GM11168 (cell line): ENCODE results near the gene ZNF71.

ENCODE experiments used
- in situ Hi-C: fragments of 300-500 bp; cut with MboI; formaldehyde crosslinking; loops from one replicate; pipeline ENCODE4 v1.12.0; 2022; ENCODE audit warnings: low sequenced_read_pairs; ENCODE audit not compliant: unreplicated experiment

Gene ZNF71

GRCh38 chr19:56594783-56595547 lies at the start of gene ZNF71:
ZNF71 (plus strand) TSS chr19:56595302; CDS start chr19:56601559, 6,257 bp downstream.
- in situ Hi-C loops: no loop called here

DNA sequence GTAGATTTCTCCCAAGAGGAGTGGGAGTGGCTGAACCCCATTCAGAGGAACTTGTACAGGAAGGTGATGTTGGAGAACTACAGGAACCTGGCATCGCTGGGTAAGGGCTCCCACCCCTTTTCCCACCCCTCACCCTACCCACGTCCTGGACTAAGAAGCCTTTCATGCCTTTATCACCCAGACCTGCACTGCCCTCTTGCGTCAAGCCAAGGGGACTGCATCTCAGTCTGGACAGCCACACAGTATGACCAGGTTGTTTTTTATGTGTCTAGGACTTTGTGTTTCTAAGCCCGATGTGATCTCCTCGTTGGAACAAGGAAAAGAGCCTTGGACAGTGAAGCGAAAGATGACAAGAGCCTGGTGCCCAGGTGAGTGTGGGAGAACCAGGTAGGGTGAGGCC lies 47.6 kb upstream of the ZNF71 start:
- in situ Hi-C loops: no loop called here

GRCh38 chr19:56554272-56554869 lies 40.7 kb upstream of the ZNF71 start:
- in situ Hi-C loops: no loop called here

- in situ Hi-C loops: no loop called here
Observed at GRCh38 chr19:56562766-56563165, 32.3 kb upstream of the ZNF71 start.

GRCh38 chr19:56566904-56567273 lies 28.2 kb upstream of the ZNF71 start:
- in situ Hi-C loops: no loop called here

DNA sequence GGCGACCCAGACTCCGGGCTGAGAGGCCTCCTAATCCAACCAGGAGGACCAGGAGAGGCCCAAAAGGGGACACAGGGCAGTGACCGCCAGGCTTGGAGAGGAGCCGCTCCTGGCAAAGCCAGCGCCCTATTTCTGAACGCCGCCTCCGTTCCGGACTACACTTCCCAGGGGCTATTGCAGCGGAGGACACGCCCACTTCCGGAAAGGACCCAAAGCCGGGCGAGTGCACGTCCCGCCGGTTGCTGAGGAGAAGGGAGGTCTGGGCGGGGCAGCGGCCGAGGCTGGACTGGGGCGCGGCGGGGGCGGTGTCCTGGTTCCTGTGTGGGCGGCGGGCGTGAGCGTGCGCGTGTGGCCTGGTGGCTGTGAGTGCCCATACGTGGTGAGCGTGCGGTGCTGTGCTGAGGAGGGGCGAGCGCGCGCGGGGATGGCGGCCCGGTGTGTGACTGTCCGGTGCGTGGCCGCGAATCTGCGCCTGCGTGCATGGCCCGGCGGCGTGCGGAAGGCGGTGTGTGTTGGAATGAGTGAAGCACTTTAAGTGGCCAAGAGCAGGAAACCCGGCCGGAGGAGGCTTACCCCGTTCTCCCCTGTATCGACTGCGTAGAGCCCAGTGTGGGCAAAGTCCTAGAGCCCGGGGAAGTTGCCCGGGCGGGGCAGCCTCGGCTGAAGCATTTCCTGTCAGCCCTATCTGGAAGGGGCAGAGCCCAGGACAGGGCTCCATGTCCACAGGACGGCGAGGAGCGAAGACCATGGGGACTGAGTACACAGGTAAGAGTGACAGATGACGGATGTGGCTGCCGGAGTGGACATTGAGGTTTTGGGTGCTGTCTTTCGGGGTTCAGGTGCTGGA lies 27.6 kb upstream of the ZNF71 start, which contains the start of gene ZNF470:
ZNF470 (plus strand) TSS at position 195 of the 847 bp plus-strand sequence. CDS start 2,844 bp downstream, outside the sequence.
- in situ Hi-C loops: no loop called here

- in situ Hi-C loops: no loop called here
Observed at GRCh38 chr19:56572589-56572988, 22.5 kb upstream of the ZNF71 start.

DNA sequence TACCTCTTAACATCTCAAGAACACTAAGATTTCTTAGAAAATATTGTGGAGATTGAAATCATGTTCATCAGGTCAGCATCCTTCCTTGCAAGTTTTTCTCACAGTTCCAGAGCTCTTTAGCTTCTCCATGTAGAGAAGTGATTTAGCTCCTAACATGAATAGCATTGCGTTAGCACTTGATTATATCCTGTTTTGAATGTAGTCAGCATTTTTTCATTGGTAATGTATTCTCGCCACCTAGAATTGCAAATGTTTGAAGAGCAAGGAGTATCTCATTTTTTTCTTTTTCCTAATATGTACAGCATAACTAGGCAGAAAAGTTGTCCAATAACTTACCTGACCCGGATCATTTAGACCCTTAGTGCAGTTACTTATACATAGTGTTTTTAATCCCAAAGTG lies 21.2 kb upstream of the ZNF71 start:
- in situ Hi-C loops: no loop called here

DNA sequence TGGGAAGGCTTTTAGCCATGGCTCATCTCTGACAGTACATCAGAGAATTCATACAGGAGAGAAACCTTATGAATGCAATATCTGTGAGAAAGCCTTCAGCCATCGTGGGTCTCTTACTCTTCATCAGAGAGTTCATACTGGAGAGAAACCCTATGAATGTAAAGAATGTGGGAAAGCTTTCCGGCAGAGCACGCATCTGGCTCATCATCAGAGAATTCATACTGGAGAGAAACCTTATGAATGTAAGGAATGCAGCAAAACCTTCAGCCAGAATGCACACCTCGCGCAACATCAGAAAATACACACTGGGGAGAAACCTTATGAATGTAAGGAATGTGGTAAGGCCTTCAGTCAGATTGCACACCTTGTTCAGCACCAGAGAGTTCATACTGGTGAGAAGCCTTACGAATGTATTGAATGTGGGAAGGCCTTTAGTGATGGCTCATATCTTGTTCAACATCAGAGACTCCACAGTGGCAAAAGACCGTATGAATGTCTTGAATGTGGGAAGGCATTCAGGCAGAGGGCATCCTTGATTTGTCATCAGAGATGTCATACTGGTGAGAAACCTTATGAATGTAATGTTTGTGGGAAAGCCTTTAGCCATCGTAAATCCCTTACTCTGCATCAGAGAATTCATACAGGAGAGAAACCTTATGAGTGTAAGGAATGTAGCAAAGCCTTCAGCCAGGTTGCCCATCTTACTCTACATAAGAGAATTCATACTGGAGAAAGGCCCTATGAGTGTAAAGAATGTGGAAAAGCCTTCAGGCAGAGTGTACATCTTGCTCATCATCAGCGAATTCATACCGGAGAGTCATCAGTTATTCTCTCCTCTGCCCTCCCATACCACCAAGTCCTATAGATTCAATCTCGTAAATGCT lies 17.1 kb upstream of the ZNF71 start:
- in situ Hi-C loops: no loop called here

DNA sequence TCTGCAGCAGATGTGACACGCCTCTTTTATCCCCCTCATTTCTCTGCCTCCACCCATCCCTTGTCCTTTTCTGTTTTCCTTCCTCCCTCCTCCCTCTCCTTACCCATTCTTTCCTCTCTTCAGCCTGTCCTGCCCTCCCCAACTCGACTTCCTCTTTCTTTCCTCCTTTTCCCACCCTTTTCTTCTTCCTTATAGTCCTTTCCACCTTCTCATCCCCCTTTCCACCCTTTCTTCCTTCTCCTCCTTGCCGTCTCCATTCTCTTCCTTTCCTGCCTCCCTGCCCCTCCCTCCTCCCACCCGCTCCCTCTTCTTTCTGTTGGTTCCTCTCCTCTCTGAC lies 688 bp upstream of the ZNF71 start:
- in situ Hi-C loops: no loop called here

DNA sequence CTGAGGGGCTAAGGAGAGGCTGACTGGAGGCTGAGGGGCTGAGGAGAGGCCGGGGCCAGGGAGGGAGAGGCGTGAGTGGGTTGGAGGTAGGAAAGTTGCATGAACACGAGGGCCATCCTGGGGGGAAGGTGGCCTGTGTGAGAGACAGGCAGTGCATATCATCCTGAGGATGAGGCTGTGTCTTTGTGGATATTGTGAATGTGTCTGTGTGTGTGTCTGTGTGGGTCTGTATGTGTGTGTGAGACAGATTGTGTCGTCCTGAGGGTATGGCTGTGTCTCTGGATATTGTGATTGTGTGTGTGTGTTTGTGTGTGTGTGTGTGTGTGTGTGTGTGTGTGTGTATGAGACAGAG lies 422 bp downstream of the ZNF71 start:
- in situ Hi-C loops: no loop called here

GRCh38 chr19:56596676-56597075 lies 1.6 kb downstream of the ZNF71 start:
- in situ Hi-C loops: no loop called here

GRCh38 chr19:56597696-56598095 lies 2.6 kb downstream of the ZNF71 start:
- in situ Hi-C loops: no loop called here

GRCh38 chr19:56601375-56601774 lies 6.3 kb downstream of the ZNF71 start:
- in situ Hi-C loops: no loop called here

GRCh38 chr19:56603829-56604228 lies 8.7 kb downstream of the ZNF71 start:
- in situ Hi-C loops: no loop called here

GRCh38 chr19:56608274-56608964 lies 13.3 kb downstream of the ZNF71 start:
- in situ Hi-C loops: no loop called here

DNA sequence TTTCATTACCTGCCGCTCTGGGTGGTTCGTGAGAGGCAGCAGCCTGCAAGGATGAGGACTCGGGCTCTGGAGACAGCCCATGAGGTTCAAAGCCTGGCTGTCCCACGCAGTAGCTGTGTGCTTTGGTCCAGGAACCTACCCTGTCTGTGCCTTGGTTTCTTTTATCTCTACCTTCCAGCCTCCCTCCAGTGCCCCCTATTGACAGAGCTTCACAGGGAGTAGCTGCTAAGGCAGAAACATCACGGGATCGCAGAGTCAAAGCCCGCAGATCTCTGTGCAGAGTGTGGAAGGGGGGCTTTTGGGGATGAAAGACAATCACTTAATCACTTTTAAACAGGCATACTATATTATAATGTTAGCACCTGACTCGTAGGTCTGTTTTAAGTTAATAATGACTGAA lies 16.2 kb downstream of the ZNF71 start:
- in situ Hi-C loops: no loop called here

GRCh38 chr19:56612737-56613136 lies 17.6 kb downstream of the ZNF71 start:
- in situ Hi-C loops: no loop called here

- in situ Hi-C loops: no loop called here
Observed at GRCh38 chr19:56613639-56614038, 18.5 kb downstream of the ZNF71 start.

GRCh38 chr19:56617531-56617930 lies 22.4 kb downstream of the ZNF71 start:
- in situ Hi-C loops: no loop called here
